Activated CD4-positive, alpha-beta T cell treated with anti-CD3 and anti-CD28 coated beads, Interleukin-2, Interleukin-4, amounts not matched to agents 100 ng/mL and 50 ng/mL, durations not matched to agents 16 hours and 8 hours (primary cell): ENCODE results near the gene HNF1B.
A peak's percentile ranks its signal among the peaks of the same experiment; 100 is the strongest.

ENCODE experiments used
- DNase-seq: peaks from one replicate; pipeline ENCODE4 v3.0.0-alpha.2; 2020; ENCODE audit warnings: low spot score

Gene HNF1B

GRCh38 chr17:37671824-37672547 is 72.9 kb downstream of the HNF1B start:
- no peak for DNase-seq

GRCh38 chr17:37671028-37671823 is 73.6 kb downstream of the HNF1B start:
- no peak for DNase-seq

GRCh38 chr17:37667039-37667438 is 77.8 kb downstream of the HNF1B start:
- no peak for DNase-seq

GRCh38 chr17:37664214-37664613 is 80.6 kb downstream of the HNF1B start:
- no peak for DNase-seq

- no peak for DNase-seq
These were observed 82.5 kb downstream of the HNF1B start for GRCh38 chr17:37662353-37662752.

- no peak for DNase-seq
These were observed 83.4 kb downstream of the HNF1B start for GRCh38 chr17:37661400-37662014.

GRCh38 chr17:37659925-37660324 is 84.9 kb downstream of the HNF1B start:
- no peak for DNase-seq

GRCh38 chr17:37657202-37657601 is 87.7 kb downstream of the HNF1B start:
- no peak for DNase-seq

GRCh38 chr17:37651849-37652248 is 93.0 kb downstream of the HNF1B start:
- no peak for DNase-seq

- DNase-seq: no peak
These were observed 94.3 kb downstream of the HNF1B start for GRCh38 chr17:37650419-37651003.

GRCh38 chr17:37648555-37648954 is 96.3 kb downstream of the HNF1B start:
- no peak for DNase-seq

GRCh38 chr17:37647856-37648255 is 97.0 kb downstream of the HNF1B start:
- no peak for DNase-seq

GRCh38 chr17:37643869-37644268 is 101.0 kb downstream of the HNF1B start:
- DNase-seq: no peak

GRCh38 chr17:37643118-37643766 is 101.6 kb downstream of the HNF1B start, which contains the start of gene DDX52:
Gene DDX52 (minus strand): TSS chr17:37643446. CDS start chr17:37643420, 26 bp downstream.
- peak; percentile 90 for DNase-seq

GRCh38 chr17:37642681-37643080 is 102.2 kb downstream of the HNF1B start:
- no peak for DNase-seq

- DNase-seq: no peak
These were observed 104.8 kb downstream of the HNF1B start for GRCh38 chr17:37640015-37640414.

GRCh38 chr17:37637956-37638355 is 106.9 kb downstream of the HNF1B start:
- no peak for DNase-seq
